Lower leg skin (tissue), 4 donors: ENCODE data around the gene PRND. TPM values are rescaled to one million over a fixed set of nuclear protein-coding genes. Genes with fewer than 3 reads are reported as not detected.

ENCODE experiments used
- DNase-seq, 2 donors: peaks; one replicate each; pipeline ENCODE4 v3.0.0-alpha.2; 2019; ENCODE audit warnings: low spot score in 2 of 2
- H3K4me3 ChIP-seq: fragments of 200-600 bp; sonication (generic); 2 replicates; pipeline ENCODE4 v1.5.1; 2017; ENCODE audit warnings: mild to moderate bottlenecking, low read depth; ENCODE audit not compliant: poor library complexity, severe bottlenecking
- CTCF ChIP-seq, 3 donors: fragments of 450-650 bp; IDR thresholded peaks; one replicate each; pipeline ENCODE4 v1.5.1; 2016; ENCODE audit warnings: antibody characterized with exemption in 3 of 3, mild to moderate bottlenecking in 3 of 3, moderate library complexity in 2 of 3
- POLR2A ChIP-seq, 2 donors: fragments of 450-650 bp; IDR thresholded peaks; one replicate each; pipeline ENCODE4 v1.6.1; 2016 to 2017; ENCODE audit warnings: antibody characterized with exemption in 2 of 2, mild to moderate bottlenecking in 1 of 2, moderate library complexity in 1 of 2
- WGBS, 2 donors: methylation state at CpG; one replicate each; pipeline ENCODE4 v1.1.5; 2018; 5-methylcytosine and 5-hydroxymethylcytosine counted together
- intact Hi-C: fragments of 100-400 bp; cut with DNase I; formaldehyde crosslinking; loops from one replicate; pipeline ENCODE4 v1.15.0; 2023; ENCODE audit warnings: low total_unique reads
- total RNA-seq, 4 donors: library from RNA; depleted of rRNA; stranded (reverse); fragments of >200 nt; gene quantifications; one replicate each; pipeline ENCODE4 v1.1.0, GENCODE V29; 2016

PRND gene
- total RNA-seq, 4 donors from 2014 or later: 0.06 to 0.46 TPM; not detected in 2

- no peak for TF ChIP-seq POLR2A (IDR thresholded peaks at IDR 0.05)
- TF ChIP-seq CTCF (IDR thresholded peaks at IDR 0.05): no peak
- H3K4me3 ChIP-seq: no peak overlapping the region
- no peak for DNase-seq
- 23 to 28% methylated on average over 5 of the region's 5 CpGs for WGBS, 2 donors
- intact Hi-C loops: no loop called here
Measured at GRCh38 chr20:4681991-4682401, 39.7 kb upstream of the PRND start.

GRCh38 chr20:4682682-4683081 is 39.0 kb upstream of the PRND start:
- no peak overlapping the region for H3K4me3 ChIP-seq
- DNase-seq: peak in 1 of 2 donors; percentile 31
- intact Hi-C loops: no loop called here
- TF ChIP-seq CTCF (IDR thresholded peaks at IDR 0.05) (no peak), POLR2A (IDR thresholded peaks at IDR 0.05) (no peak)
- WGBS, 2 donors: 92 to 97% methylated on average over 6 of the region's 6 CpGs

- intact Hi-C loops: no loop called here
- no peak overlapping the region for H3K4me3 ChIP-seq
- no peak for TF ChIP-seq CTCF (IDR thresholded peaks at IDR 0.05)
- 74 to 81% methylated on average over 2 of the region's 2 CpGs for WGBS, 2 donors
- peak in 1 of 2 donors; percentile 45 for DNase-seq
Measured at GRCh38 chr20:4683261-4683660, 38.4 kb upstream of the PRND start.

GRCh38 chr20:4684837-4685413 is 36.8 kb upstream of the PRND start:
- TF ChIP-seq POLR2A (IDR thresholded peaks at IDR 0.05) (no peak), CTCF (IDR thresholded peaks at IDR 0.05) (no peak)
- peak in 1 of 2 donors; percentile 82 for DNase-seq
- WGBS, 2 donors: 62 to 67% methylated on average over 6 of the region's 6 CpGs
- H3K4me3 ChIP-seq: no peak overlapping the region
- intact Hi-C loops: no loop called here

- peak overlapping the region; percentile 65 for H3K4me3 ChIP-seq
- DNase-seq: no peak
- TF ChIP-seq CTCF (IDR thresholded peaks at IDR 0.05) (peak in 1 of 3 donors; percentile 48), POLR2A (IDR thresholded peaks at IDR 0.05) (no peak)
- 5 to 6% methylated on average over 8 of the region's 8 CpGs for WGBS, 2 donors
- intact Hi-C loops: no loop called here
Measured at GRCh38 chr20:4685923-4686221, 35.8 kb upstream of the PRND start.

GRCh38 chr20:4688305-4688704 is 33.4 kb upstream of the PRND start:
- intact Hi-C loops: no loop called here
- no peak overlapping the region for H3K4me3 ChIP-seq
- no peak for DNase-seq
- 42 to 45% methylated on average over 2 of the region's 2 CpGs for WGBS, 2 donors
- TF ChIP-seq CTCF (IDR thresholded peaks at IDR 0.05) (no peak), POLR2A (IDR thresholded peaks at IDR 0.05) (no peak)
